HEK293 (cell line): Measurements from ENCODE around the gene SYNPO.
A peak's percentile ranks its signal among the peaks of the same experiment; 100 is the strongest.

Source experiments
- CTCF ChIA-PET: fragments of 350-600 bp; formaldehyde crosslinking; extraction: SDS; loops from one replicate; lab custom pipeline; 2021; ENCODE audit warnings: antibody characterized with exemption; lab: Yijun Ruan, JAX
- POLR2A ChIA-PET: fragments of 300-600 bp; formaldehyde crosslinking; extraction: SDS; loops from one replicate; lab custom pipeline; 2020; ENCODE audit warnings: antibody characterized with exemption, inconsistent platforms; lab: Yijun Ruan, JAX
- H3K27ac ChIP-seq: fragments of 200-500 bp; sonication (Bioruptor generic); 2 replicates; pipeline ENCODE4 v1.5.1; 2014; ENCODE audit warnings: low read depth, low read length, control low read depth, inconsistent platforms; ENCODE audit errors: extremely low read depth
- H3K36me3 ChIP-seq, 2 experiments: fragments of 200-500 bp in 1 of 2; sonication (Bioruptor generic) in 1 of 2; 1 replicate in 1 of 2; 2 replicates in 1 of 2; pipeline ENCODE4 v1.5.1; 2014 to 2017; ENCODE audit warnings: inconsistent platforms in 2 of 2, low read length in 2 of 2; ENCODE audit not compliant: control insufficient read depth in 2 of 2, insufficient read depth in 1 of 2
- H3K4me1 ChIP-seq: fragments of 200-500 bp; sonication (Bioruptor generic); 2 replicates; pipeline ENCODE4 v1.5.1; 2014; ENCODE audit warnings: mild to moderate bottlenecking, low read length, inconsistent platforms; ENCODE audit not compliant: control insufficient read depth, insufficient read depth
- H3K4me3 ChIP-seq: 2 replicates; pipeline ENCODE4 v1.5.1; 2011; ENCODE audit warnings: low read depth, mild to moderate bottlenecking, control low read depth, low read length, moderate library complexity
- H3K9me3 ChIP-seq: fragments of 200-500 bp; sonication (Bioruptor generic); 2 replicates; pipeline ENCODE4 v1.5.1; 2014; ENCODE audit warnings: low read depth, low read length, inconsistent platforms; ENCODE audit not compliant: control insufficient read depth, insufficient read depth
- KLF1 ChIP-seq: fragments of 450-650 bp; formaldehyde crosslinking; IDR thresholded peaks from 2 replicates; pipeline ENCODE4 v1.5.1; 2016; ENCODE audit warnings: missing biosample characterization, missing genetic modification characterization
- MZF1 ChIP-seq: fragments of 450-650 bp; formaldehyde crosslinking; IDR thresholded peaks from 2 replicates; pipeline ENCODE4 v1.5.1; 2017; ENCODE audit warnings: missing biosample characterization, missing genetic modification characterization, borderline replicate concordance
- PRDM1 ChIP-seq: fragments of 450-650 bp; formaldehyde crosslinking; IDR thresholded peaks from 2 replicates; pipeline ENCODE4; 2016; ENCODE audit warnings: missing biosample characterization, missing genetic modification characterization
- REST ChIP-seq: fragments of 450-650 bp; formaldehyde crosslinking; IDR thresholded peaks from 2 replicates; pipeline ENCODE4 v1.5.1; 2016; ENCODE audit warnings: missing biosample characterization, missing genetic modification characterization
- ZBTB7A ChIP-seq: fragments of 450-650 bp; formaldehyde crosslinking; IDR thresholded peaks from 2 replicates; pipeline ENCODE4 v1.5.1; 2016; ENCODE audit warnings: low read depth, missing biosample characterization, missing genetic modification characterization
- ZNF148 ChIP-seq: fragments of 450-650 bp; formaldehyde crosslinking; IDR thresholded peaks from 2 replicates; pipeline ENCODE4 v1.5.0; 2017; ENCODE audit warnings: missing biosample characterization, missing genetic modification characterization, borderline replicate concordance
- ZNF169 ChIP-seq: fragments of 450-650 bp; formaldehyde crosslinking; IDR thresholded peaks from 2 replicates; pipeline ENCODE4 v1.5.1; 2016; ENCODE audit warnings: missing biosample characterization, missing genetic modification characterization
- ZNF19 ChIP-seq: fragments of 450-650 bp; formaldehyde crosslinking; IDR thresholded peaks from 2 replicates; pipeline ENCODE4; 2016; ENCODE audit warnings: missing biosample characterization, missing genetic modification characterization, low read depth
- ZNF223 ChIP-seq: fragments of 450-650 bp; formaldehyde crosslinking; IDR thresholded peaks from 2 replicates; pipeline ENCODE4 v1.5.1; 2016; ENCODE audit warnings: missing biosample characterization, missing genetic modification characterization
- ZNF23 ChIP-seq: fragments of 450-650 bp; formaldehyde crosslinking; IDR thresholded peaks from 2 replicates; pipeline ENCODE4 v1.5.1; 2016; ENCODE audit warnings: missing biosample characterization, missing genetic modification characterization, borderline replicate concordance
- ZNF266 ChIP-seq: fragments of 450-650 bp; formaldehyde crosslinking; IDR thresholded peaks from 2 replicates; pipeline ENCODE4 v1.5.1; 2016; ENCODE audit warnings: missing biosample characterization, missing genetic modification characterization, low read depth
- ZNF341 ChIP-seq: fragments of 450-650 bp; formaldehyde crosslinking; IDR thresholded peaks from 2 replicates; pipeline ENCODE4; 2016; ENCODE audit warnings: low read depth, missing biosample characterization, missing genetic modification characterization
- ZNF394 ChIP-seq: fragments of 450-650 bp; formaldehyde crosslinking; IDR thresholded peaks from 2 replicates; pipeline ENCODE4 v1.5.1; 2016; ENCODE audit warnings: missing biosample characterization, missing genetic modification characterization, mild to moderate bottlenecking, moderate library complexity, borderline replicate concordance
- ZNF501 ChIP-seq: fragments of 450-650 bp; formaldehyde crosslinking; IDR thresholded peaks from 2 replicates; pipeline ENCODE4 v1.5.1; 2016; ENCODE audit warnings: missing biosample characterization, missing genetic modification characterization
- ZNF514 ChIP-seq: fragments of 450-650 bp; formaldehyde crosslinking; IDR thresholded peaks from 2 replicates; pipeline ENCODE4 v1.5.1; 2016; ENCODE audit warnings: missing biosample characterization, missing genetic modification characterization
- ZNF529 ChIP-seq: fragments of 450-650 bp; formaldehyde crosslinking; IDR thresholded peaks from 2 replicates; pipeline ENCODE4 v1.5.1; 2017; ENCODE audit warnings: missing genetic modification characterization, missing biosample characterization; ENCODE audit not compliant: insufficient replicate concordance
- ZNF580 ChIP-seq: fragments of 450-650 bp; formaldehyde crosslinking; IDR thresholded peaks from 2 replicates; pipeline ENCODE4 v1.5.1; 2016; ENCODE audit warnings: missing biosample characterization, missing genetic modification characterization
- ZNF701 ChIP-seq: fragments of 450-650 bp; formaldehyde crosslinking; IDR thresholded peaks from 2 replicates; pipeline ENCODE4 v1.5.1; 2016; ENCODE audit warnings: missing biosample characterization, missing genetic modification characterization
- ZNF792 ChIP-seq: fragments of 450-650 bp; formaldehyde crosslinking; IDR thresholded peaks from 2 replicates; pipeline ENCODE4 v1.5.1; 2016; ENCODE audit warnings: missing biosample characterization, missing genetic modification characterization
- ZSCAN16 ChIP-seq: fragments of 450-650 bp; formaldehyde crosslinking; IDR thresholded peaks from 2 replicates; pipeline ENCODE4 v1.5.1; 2016; ENCODE audit warnings: missing biosample characterization, missing genetic modification characterization

SYNPO gene

GRCh38 chr5:150590979-150591695 is 49.3 kb upstream of the SYNPO start:
- Histone ChIP-seq H3K4me1 (no peaks in the 10 kb centered on the region), H3K27ac (no peak overlapping the region), H3K9me3 (no peaks in the 10 kb centered on the region)
- POLR2A ChIA-PET = no interaction called here
- TF ChIP-seq ZSCAN16 (no peak), ZNF792 (tag by site-specific recombination) (no peak), ZNF514 (tag by site-specific recombination) (no peak), ZNF701 (tag by site-specific recombination) (no peak), ZNF529 (tag by site-specific recombination) (no peak), ZNF148 (tag by site-specific recombination) (no peak), ZNF394 (no peak), ZBTB7A (tag by site-specific recombination) (no peak), ZNF223 (tag by site-specific recombination) (no peak), ZNF169 (no peak), ZNF23 (no peak), ZNF266 (no peak), MZF1 (tag by site-specific recombination) (no peak)
- TF ChIP-seq, all 188 proteins: peak for 0
- Histone ChIP-seq H3K36me3 (no peaks in the 10 kb centered on the region), H3K4me3 (no peak overlapping the region)
- CTCF ChIA-PET = interaction anchor here (0.6 to 1.5 kb wide), 3 partner anchors 8 to 63 kb away, joined by 3 to 6 read pairs (median 3); no protein-coding TSS in a partner anchor

GRCh38 chr5:150593593-150593992 is 46.9 kb upstream of the SYNPO start:
- Histone ChIP-seq H3K9me3 (no peaks in the 10 kb centered on the region), H3K4me1 (no peaks in the 10 kb centered on the region), H3K27ac (no peak overlapping the region), H3K36me3 (no peaks in the 10 kb centered on the region), H3K4me3 (no peak overlapping the region)
- CTCF ChIA-PET = interaction anchor here (0.6 to 0.8 kb wide), 3 partner anchors 22 to 957 kb away, joined by 3 to 5 read pairs (median 3); no protein-coding TSS in a partner anchor
- POLR2A ChIA-PET = no interaction called here
- TF ChIP-seq ZNF19 (tag by site-specific recombination) = no peak
- TF ChIP-seq KLF1 (tag by site-specific recombination) = peak; percentile 91
- no peak for TF ChIP-seq REST (tag by site-specific recombination)
- TF ChIP-seq ZNF341 = peak; percentile 58; the same call in 1 of the 2 replicates
- TF ChIP-seq ZNF501 = no peak
- no peak for TF ChIP-seq PRDM1 (tag by site-specific recombination)
- TF ChIP-seq ZNF580 (tag by site-specific recombination) = no peak
